Measurements from ENCODE around the gene LRP1-AS.

The LRP1-AS gene

GRCh38 chr12:57116580-57117281, 30.7 kb downstream of the LRP1-AS start:
- DNase-seq = no peak

DNA sequence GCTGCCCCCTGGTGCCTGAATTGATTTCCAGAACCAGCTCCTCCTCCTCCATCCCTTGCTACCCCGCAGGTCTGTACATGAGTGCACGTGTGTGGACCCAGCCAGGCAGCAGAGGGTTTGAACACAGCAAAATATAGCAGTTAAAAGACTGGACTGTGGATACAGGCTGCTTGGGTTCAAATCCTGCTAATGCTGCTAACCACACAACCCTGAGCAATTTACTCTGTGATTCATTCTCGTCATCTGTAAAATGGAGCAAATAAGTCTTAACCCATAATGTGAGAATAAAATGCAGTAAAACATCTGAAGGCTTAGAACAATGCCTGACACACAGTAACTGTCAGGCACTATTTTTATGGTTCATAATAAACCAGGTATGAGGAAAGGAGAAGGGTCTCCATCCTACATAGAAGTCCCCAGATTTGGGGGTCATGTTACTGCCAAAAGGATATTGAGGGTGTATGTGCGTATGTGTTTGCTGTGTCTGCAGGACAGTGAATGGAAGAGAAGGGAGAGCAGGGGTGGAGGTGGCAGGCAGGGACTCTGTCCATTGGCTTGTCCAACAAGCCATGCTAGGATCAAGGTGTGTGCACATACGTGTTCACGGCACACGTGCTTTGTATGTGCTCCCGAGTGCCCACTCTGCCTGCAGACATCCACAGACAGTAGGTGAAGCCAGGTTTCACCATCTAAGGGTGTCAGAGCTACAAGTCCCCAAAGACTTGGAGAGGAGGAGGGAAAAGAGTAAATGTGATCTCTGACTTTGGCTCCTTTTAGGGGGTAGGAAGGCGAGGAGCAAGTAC, 34.7 kb downstream of the LRP1-AS start:
- no peak for DNase-seq

DNA sequence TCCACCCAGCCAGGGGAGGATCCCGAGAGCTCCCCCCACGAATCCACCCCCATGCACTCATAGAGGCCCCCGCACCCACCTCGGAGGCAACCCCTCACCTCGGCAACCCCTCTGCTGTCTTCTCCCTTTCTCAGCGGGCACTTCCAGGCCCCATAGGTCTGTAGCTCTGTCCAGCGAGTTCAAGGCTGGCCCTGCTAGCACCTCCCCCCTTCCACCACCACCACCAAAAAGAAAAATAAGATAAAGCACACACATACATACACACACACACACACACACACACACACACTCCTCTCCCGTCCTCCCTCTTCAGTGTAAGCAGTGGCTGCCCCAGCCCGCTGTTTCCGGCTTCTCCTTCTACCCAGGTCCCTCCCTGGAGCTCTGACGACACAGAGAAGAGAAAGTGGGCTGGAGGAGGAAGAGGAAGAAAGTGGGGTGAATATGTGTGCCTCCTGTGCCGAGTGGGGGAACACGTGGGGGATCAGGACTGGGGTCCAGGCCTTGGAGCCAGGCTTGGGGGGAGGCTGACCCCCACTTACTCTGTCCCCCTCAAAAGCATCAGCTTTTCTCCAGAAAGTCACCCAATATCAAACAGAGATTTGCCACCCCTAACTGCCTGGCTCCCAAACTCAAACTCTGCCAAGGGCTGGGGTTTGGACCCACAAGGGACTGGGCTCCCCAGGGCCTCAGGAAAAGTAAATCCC, 36.2 kb downstream of the LRP1-AS start, which contains the start of gene STAT6:
Gene STAT6 (minus strand): TSS at position 332 of the 704 bp plus-strand sequence. CDS start 3,084 bp downstream, outside the sequence.
- no peak for DNase-seq

- no peak for DNase-seq
These were observed 37.1 kb downstream of the LRP1-AS start for GRCh38 chr12:57110104-57111030.

DNA sequence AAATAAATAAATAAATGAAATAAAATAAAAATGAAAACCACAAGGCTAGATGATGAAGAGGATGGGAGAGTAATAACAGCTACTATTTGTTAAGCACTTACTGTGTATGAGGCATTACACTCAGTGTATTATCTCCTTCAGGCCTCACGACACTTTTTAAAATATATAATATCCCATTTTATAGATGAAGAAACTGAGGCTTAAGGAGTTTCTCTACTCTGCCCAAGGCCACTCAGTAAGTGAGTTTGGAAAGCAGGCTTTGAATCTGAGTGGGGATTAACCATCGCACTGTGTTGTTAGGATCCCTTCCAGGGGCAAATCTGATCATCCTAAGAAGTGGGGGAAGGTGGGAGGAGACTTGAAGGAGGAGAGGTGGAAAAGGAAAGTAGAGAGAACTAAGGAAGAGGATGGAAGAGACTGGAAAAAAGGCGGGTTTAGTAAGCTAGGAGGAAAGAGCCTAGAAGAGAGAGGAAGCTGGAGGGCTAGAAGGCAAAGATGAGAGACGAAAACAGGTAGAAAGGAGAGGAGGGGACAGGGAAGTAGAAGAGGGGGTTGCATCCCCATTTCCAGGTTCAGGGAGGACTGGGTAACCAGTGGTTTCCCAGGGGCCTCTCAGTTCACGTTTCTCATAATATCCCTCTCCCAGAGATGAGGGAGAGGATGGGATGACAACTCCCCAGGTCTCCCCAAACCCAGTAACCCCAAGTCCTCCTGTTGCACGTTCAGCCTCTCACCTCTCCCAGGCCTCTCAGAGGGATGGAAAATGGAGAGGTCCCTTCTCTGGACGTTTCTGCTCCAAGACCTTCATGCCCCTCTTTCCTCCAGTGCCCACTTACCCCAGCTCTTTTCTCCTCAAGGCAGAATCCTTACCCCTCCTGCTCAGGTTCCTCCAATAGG, 38.0 kb downstream of the LRP1-AS start:
- no peak for DNase-seq

DNA sequence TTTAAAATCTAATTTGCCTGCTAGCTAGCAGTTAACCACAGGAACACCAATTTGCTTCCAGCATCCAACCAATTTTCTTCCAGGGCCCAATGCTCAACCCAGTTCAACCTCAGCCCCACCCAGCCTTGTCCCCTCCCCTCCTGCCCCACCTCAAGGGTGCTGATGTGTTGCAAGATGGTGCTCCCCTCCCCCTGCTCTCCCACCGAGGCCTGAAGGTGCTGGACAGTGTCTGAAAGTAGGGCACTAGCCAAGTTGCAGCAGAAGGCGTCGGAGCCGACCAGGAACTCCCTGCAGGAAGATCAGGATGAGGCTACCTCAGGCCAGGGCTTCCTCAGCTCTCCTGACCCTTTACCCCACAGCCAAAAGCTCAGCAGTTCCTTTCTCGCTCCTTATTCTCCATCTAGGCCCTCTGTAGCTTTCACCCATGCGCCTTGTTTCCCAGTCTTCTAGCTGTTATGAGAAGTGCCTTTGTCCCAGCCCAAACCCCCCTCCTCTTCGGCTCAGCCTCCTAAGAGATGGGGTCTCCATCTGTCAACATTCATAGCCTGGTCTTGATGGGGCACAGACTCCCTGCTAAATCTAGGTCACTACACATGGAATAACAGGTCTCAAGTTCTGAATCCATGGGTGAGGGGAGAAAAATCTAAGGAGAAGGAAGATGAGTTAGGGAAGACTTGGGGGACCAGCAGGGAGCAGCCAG, 39.8 kb downstream of the LRP1-AS start:
- DNase-seq = no peak

DNA sequence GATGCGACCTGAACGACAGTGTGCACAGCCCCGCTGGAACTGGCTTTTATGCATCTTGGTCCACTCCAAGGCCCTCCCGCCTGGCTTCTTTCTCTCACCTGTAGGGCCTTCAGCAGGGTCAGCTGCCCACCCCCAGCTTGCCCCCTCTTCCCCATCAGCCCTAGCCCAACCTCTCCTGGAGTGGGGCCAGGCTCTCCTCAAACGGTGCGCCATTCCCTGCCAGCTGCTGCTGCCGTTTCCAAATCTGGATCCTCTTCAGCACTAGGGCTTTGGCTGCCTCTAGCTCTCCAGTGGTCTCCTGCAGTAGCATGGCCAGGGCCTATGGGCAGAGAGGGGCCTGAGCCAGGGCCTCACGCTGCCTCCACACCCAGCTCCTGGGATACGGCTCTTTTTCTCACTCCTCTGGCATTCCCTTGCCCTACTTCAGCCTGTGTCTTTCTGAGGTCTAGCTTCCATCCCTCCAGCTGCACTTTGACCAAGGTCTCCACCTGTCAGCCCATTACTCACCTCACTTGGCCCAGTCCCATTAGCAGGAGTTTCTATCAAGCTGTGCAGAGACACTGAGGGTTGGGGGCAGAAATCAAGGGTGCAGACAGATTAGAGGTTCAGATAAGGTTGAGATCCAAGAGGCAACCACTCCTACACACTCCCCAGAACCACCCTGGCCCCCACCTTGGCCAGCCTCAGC, 41.3 kb downstream of the LRP1-AS start:
- peak; percentile 21 for DNase-seq

- no peak for DNase-seq
These were observed 42.2 kb downstream of the LRP1-AS start for GRCh38 chr12:57105011-57105753.

DNA sequence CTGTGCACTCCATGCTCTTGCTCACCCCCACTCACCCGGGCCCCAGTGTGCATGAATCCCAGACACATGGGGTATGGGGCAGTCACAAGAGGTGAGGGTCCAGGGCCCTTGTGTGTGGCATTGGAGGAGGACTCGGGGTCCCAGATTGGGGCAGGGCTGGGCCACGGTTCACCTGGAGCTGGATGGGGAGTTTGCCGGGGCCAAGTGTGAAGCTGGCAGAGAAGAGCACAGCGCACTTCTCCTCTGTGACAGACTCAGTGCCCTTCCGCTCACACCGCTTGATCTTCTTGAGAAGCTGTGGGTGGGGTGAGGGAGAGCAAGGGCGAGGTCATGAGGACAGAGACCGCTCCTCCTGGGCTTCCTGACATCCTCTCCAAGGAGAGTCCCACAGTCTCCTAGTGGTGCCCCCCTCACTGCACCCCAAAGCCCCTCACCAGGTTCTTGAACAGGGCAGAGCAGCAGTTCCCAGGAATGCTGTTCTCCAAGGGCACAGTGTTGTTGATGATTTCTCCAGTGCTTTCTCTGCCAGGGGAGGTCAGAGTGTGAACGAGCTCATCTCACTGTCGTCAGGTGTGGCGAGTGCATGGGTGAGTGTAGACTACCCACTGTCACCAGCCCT, 43.0 kb downstream of the LRP1-AS start:
- DNase-seq = no peak

GRCh38 chr12:57103856-57104255, 43.6 kb downstream of the LRP1-AS start:
- no peak for DNase-seq

DNA sequence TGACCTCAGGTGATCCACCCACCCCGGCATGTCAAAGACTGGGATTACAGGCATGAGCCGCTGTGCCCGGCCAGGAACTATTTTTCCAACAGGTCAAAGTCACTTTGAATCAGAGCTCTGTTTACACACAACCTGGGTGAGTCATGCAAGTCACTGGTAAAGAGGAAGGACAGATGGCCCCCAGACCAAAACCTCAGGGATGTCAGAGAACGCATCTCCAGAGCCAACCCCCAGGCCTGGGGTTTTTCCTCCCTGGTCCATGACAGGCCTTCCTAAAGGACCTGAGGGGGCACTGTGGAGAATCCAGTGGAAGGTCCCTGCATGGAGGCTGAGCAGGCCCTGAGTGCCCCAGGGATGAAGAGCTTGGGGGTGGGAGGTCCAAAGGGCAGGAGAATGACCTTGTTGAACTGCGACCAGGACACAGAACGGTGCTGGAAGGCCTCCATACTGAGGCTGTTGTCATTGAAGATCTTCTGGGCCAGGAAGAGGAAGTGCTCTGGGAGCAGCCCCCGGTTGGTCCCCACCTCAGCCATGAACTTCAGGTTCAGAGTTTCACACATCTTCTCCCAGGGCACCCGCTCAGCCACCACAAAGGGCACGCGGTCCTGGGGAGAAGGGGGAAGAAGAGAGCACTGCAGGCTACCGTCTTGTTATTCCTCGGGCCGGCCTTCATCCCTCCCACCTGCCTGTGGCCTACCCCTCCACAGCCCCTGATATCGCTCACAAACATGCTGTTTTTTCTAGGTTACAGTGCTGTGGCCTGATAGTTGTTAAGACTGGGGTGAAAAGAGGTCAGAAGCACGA, 45.3 kb downstream of the LRP1-AS start:
- DNase-seq = no peak

DNA sequence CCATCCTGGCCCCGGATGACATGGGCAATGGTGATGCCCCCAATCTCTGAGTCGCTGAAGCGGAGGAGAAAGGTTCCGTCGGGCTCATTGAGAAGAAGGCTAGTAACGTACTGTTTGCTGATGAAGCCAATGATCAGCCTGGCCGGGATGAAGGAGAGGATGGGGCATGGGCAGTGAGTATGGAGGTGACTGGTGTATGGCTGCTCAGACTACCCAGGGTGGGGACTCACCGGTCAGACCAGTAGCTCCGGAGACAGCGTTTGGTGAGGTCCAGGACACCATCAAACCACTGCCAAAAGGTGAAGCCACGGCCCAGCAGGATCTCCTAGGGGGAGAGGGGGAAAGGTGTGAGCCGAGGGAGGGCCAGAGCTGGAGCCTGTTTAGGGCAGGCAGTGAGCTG, 47.7 kb downstream of the LRP1-AS start:
- no peak for DNase-seq

- no peak for DNase-seq
These were observed 48.2 kb downstream of the LRP1-AS start for GRCh38 chr12:57099047-57099714.

DNA sequence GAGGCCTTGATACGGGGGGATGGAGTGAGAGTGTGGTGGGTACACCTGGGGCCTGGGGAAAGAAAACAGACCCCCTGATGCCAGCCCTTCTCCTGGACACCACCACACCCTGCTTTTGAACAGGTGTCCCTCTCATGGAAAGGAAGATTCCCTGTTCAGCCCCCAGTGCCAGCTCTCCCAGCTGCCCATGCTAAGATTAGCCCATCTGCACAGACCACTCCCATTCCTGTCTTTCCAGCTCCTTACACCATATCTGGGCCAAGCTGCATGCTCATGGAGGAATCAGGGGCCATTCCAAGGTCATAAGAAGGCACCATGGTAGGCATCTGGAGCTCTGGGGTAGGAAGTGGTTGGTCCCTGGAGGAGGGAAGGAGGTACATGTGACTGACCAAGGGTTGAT, 48.9 kb downstream of the LRP1-AS start:
- no peak for DNase-seq

DNA sequence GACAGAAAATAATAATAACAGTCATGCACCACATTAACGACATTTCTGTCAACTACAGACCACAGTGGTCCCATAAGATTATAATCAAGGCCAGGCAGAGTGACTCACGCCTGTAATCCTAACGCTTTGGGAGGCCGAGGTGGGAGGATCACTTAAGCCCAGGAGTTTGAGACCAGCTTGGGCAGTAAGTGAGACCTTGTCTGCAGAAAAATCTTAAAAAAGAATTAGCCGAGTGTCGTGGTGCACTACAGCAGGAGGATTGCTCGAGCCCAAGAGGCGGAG, 49.9 kb downstream of the LRP1-AS start:
- no peak for DNase-seq

DNA sequence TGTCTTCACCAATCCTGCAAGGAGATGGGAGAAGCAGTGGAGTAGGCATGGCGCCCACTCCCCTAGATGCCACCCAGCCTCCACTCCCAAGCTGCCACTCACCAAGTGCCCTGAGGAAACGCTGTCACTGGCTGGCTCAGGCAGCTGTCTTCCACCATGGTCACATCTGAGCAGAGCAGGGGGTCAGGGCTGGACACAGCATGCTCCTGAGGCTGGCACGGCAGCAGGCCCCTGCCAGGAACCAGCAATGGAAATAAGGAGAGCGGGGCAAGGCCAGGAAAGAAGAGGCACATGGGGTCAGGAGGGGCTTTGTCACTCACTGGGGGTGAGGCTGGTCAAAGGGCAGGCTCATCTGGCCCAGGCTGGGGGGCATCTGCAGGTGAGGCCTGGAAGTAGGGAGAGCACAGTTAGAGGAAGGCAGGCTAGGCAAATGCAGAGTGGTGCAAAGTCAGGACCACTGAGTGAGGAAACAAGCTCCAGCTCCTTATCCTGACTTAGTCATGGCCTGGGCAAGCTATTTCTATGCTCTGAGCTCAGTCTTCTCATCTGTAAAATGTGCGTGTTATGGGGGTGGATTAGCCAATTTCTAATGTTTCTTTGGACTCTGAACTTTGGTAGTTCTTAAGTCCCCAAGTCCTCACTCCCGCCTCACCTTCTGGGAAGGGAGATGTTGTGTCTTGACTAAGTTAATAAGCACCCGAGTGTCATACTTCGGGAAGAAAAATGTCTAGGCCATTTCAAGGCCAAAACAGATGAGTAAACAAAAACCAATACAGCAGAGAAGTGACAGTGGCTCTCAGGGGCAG, 50.5 kb downstream of the LRP1-AS start:
- DNase-seq = no peak

- no peak for DNase-seq
These were observed 51.3 kb downstream of the LRP1-AS start for GRCh38 chr12:57096099-57096572.
